ENCODE measurements around the gene ARHGEF7.

GRCh38 chr13:111099290-111099689 is 15.8 kb upstream of the ARHGEF7 start:
- TF ChIP-seq GATA2 (IDR thresholded peaks at IDR 0.05; ENCODE audit: low read depth, low read length): no peak
- no peak for TF ChIP-seq GATA3 (IDR thresholded peaks at IDR 0.05; ENCODE audit: low read depth, low read length)

All from SH-SY5Y (cell line).